SU-DHL-6 (cell line): ENCODE data around the gene PCOLCE2.

Experiments
- H2AFZ ChIP-seq: fragments of 200-600 bp; sonication (generic); 2 replicates; pipeline ENCODE4 v1.6.1; 2014; ENCODE audit warnings: low read depth, mild to moderate bottlenecking, moderate library complexity, mixed read lengths, antibody characterized with exemption, low read length; ENCODE audit not compliant: severe bottlenecking
- H3F3A ChIP-seq: fragments of 200-600 bp; shearing (Covaris generic); 2 replicates; pipeline ENCODE4 v1.6.0; 2016; ENCODE audit warnings: antibody characterized with exemption, mild to moderate bottlenecking; ENCODE audit not compliant: insufficient read depth
- H3K27ac ChIP-seq: fragments of 200-600 bp; sonication (generic); 2 replicates; pipeline ENCODE4 v1.5.1; 2016; ENCODE audit warnings: low read depth, mild to moderate bottlenecking, low read length, moderate library complexity, mixed read lengths
- H3K27me3 ChIP-seq: fragments of 200-600 bp; sonication (generic), shearing (Covaris generic); 2 replicates; pipeline ENCODE4 v1.6.0; 2014; ENCODE audit warnings: mild to moderate bottlenecking, low read length
- H3K36me3 ChIP-seq: fragments of 200-600 bp; sonication (generic); 2 replicates; pipeline ENCODE4 v1.6.1; 2014; ENCODE audit warnings: mild to moderate bottlenecking, low read length, mixed read lengths
- H3K4me2 ChIP-seq: fragments of 300-600, 200-600 bp; shearing (Covaris generic), sonication (generic); 2 replicates; pipeline ENCODE4 v1.6.0; 2014; ENCODE audit warnings: low read length, low read depth, mild to moderate bottlenecking; ENCODE audit not compliant: poor library complexity, severe bottlenecking
- H3K4me3 ChIP-seq: fragments of 200-600 bp; sonication (generic); 2 replicates; pipeline ENCODE4 v1.5.1; 2014; ENCODE audit warnings: antibody characterized with exemption, low read length, mild to moderate bottlenecking, mixed read lengths; ENCODE audit not compliant: insufficient read depth, poor library complexity, severe bottlenecking
- H3K79me2 ChIP-seq: fragments of 200-600 bp; sonication (generic); 2 replicates; pipeline ENCODE4 v1.6.1; 2014; ENCODE audit warnings: mild to moderate bottlenecking, low read length, moderate library complexity; ENCODE audit not compliant: insufficient read depth
- H3K9ac ChIP-seq: fragments of 200-600 bp; sonication (generic); 2 replicates; pipeline ENCODE4 v1.7.0; 2014; ENCODE audit warnings: mild to moderate bottlenecking, low read length
- H3K9me2 ChIP-seq: fragments of 200-600 bp; sonication (generic); replicated peaks from 2 replicates; pipeline ENCODE4 v1.6.1; 2014; ENCODE audit warnings: low read length; ENCODE audit not compliant: insufficient read depth
- H3K9me3 ChIP-seq: fragments of 200-600 bp; sonication (generic); 2 replicates; pipeline ENCODE4 v1.6.1; 2014; ENCODE audit warnings: low read length, mixed read lengths; ENCODE audit not compliant: insufficient read depth
- H4K20me1 ChIP-seq: fragments of 200-600 bp; sonication (generic); 2 replicates; pipeline ENCODE4 v1.6.1; 2014; ENCODE audit warnings: low read depth, mild to moderate bottlenecking, antibody characterized with exemption, low read length, moderate library complexity, mixed read lengths
- CTCF ChIP-seq: fragments of 200-600 bp; sonication (generic); IDR thresholded peaks from one replicate; pipeline ENCODE4 v1.5.1; 2017; ENCODE audit warnings: antibody characterized with exemption, mild to moderate bottlenecking, low read length, moderate library complexity; ENCODE audit not compliant: insufficient read depth, poor library complexity, severe bottlenecking
- EZH2phosphoT487 ChIP-seq: fragments of 200-600 bp; sonication (generic), shearing (Covaris generic); conservative IDR thresholded peaks from 2 replicates; pipeline ENCODE4 v1.6.1; 2018; ENCODE audit warnings: mild to moderate bottlenecking, antibody characterized with exemption, low read length, moderate library complexity, mixed read lengths

Gene PCOLCE2

GRCh38 chr3:142815803-142816202 is 73.1 kb downstream of the PCOLCE2 start:
- H3K9me2 ChIP-seq: no peaks in the 10 kb centered on the region
- no peak for TF ChIP-seq EZH2phosphoT487
- no peak overlapping the region for H3K4me2 ChIP-seq
- H3K4me3 ChIP-seq: no peak overlapping the region
- H3K27me3 ChIP-seq: no peaks in the 10 kb centered on the region
- no peaks in the 10 kb centered on the region for H3F3A ChIP-seq
- H3K27ac ChIP-seq: no peak overlapping the region
- no peak overlapping the region for H3K9ac ChIP-seq
- no peak overlapping the region for H2AFZ ChIP-seq
- no peaks in the 10 kb centered on the region for H3K79me2 ChIP-seq
- H4K20me1 ChIP-seq: no peaks in the 10 kb centered on the region
- H3K36me3 ChIP-seq: no peaks in the 10 kb centered on the region
- H3K9me3 ChIP-seq: no peaks in the 10 kb centered on the region

- Histone ChIP-seq H4K20me1 (no peaks in the 10 kb centered on the region), H3K9me2 (no peaks in the 10 kb centered on the region), H2AFZ (no peak overlapping the region), H3K27me3 (no peaks in the 10 kb centered on the region), H3K27ac (no peak overlapping the region), H3K36me3 (no peaks in the 10 kb centered on the region), H3K79me2 (no peaks in the 10 kb centered on the region), H3K9me3 (no peaks in the 10 kb centered on the region), H3K4me3 (no peak overlapping the region), H3K4me2 (no peak overlapping the region), H3K9ac (no peak overlapping the region), H3F3A (no peaks in the 10 kb centered on the region)
- TF ChIP-seq CTCF (no peak), EZH2phosphoT487 (no peak)
These were observed 79.6 kb downstream of the PCOLCE2 start for GRCh38 chr3:142809259-142809658.

- no peak overlapping the region for H3K27ac ChIP-seq
- H3K9me3 ChIP-seq: no peaks in the 10 kb centered on the region
- H3K4me2 ChIP-seq: no peak overlapping the region
- H3K79me2 ChIP-seq: no peaks in the 10 kb centered on the region
- H3F3A ChIP-seq: no peaks in the 10 kb centered on the region
- H2AFZ ChIP-seq: no peak overlapping the region
- no peak overlapping the region for H3K4me3 ChIP-seq
- H3K9me2 ChIP-seq: no peaks in the 10 kb centered on the region
- H3K27me3 ChIP-seq: no peaks in the 10 kb centered on the region
- no peaks in the 10 kb centered on the region for H4K20me1 ChIP-seq
- H3K9ac ChIP-seq: no peak overlapping the region
- H3K36me3 ChIP-seq: no peaks in the 10 kb centered on the region
- TF ChIP-seq CTCF: no peak
- TF ChIP-seq EZH2phosphoT487: no peak
These were observed 80.6 kb downstream of the PCOLCE2 start for GRCh38 chr3:142808103-142808917.

GRCh38 chr3:142802891-142803290 is 86.0 kb downstream of the PCOLCE2 start:
- Histone ChIP-seq H3K27me3 (no peaks in the 10 kb centered on the region), H3K36me3 (no peaks in the 10 kb centered on the region), H3K4me2 (no peak overlapping the region), H3K9me2 (no peaks in the 10 kb centered on the region), H3K27ac (no peak overlapping the region), H3K9ac (no peak overlapping the region), H2AFZ (no peak overlapping the region), H3K9me3 (no peaks in the 10 kb centered on the region), H3K4me3 (no peak overlapping the region), H3K79me2 (no peaks in the 10 kb centered on the region), H4K20me1 (no peaks in the 10 kb centered on the region), H3F3A (no peaks in the 10 kb centered on the region)
- TF ChIP-seq CTCF (no peak), EZH2phosphoT487 (no peak)
